Nephron (organoid): ENCODE data around the gene SNX3.

Source experiments
- H3K27ac Mint-ChIP-seq, 3 experiments: 2 replicates each; pipeline ENCODE4 v1.8.0; 2020; ENCODE audit warnings: mixed read lengths in 3 of 3, mild to moderate bottlenecking in 2 of 3, moderate library complexity in 1 of 3
- H3K27me3 Mint-ChIP-seq: 2 replicates; pipeline ENCODE4 v1.8.0; 2021; ENCODE audit warnings: low read depth, mild to moderate bottlenecking, moderate library complexity, mixed read lengths
- H3K36me3 Mint-ChIP-seq: 2 replicates; pipeline ENCODE4 v1.8.0; 2020; ENCODE audit warnings: low read depth, mixed read lengths
- H3K4me1 Mint-ChIP-seq: 2 replicates; pipeline ENCODE4 v1.8.0; 2020; ENCODE audit warnings: mixed read lengths
- H3K4me3 Mint-ChIP-seq, 3 experiments: 2 replicates each; pipeline ENCODE4 v1.8.0; 2020; ENCODE audit warnings: mild to moderate bottlenecking in 3 of 3, mixed read lengths in 3 of 3, moderate library complexity in 2 of 3
- H3K9me3 Mint-ChIP-seq: 2 replicates; pipeline ENCODE4 v1.8.0; 2020; ENCODE audit warnings: mixed read lengths
- CTCF ChIP-seq, 3 experiments: fragments of 200-600 bp; sonication (generic); IDR thresholded peaks; one replicate each; pipeline ENCODE4 v1.5.0; 2021; ENCODE audit warnings: antibody characterized with exemption in 3 of 3; ENCODE audit not compliant: unreplicated experiment in 3 of 3

SNX3 gene

GRCh38 chr6:108166664-108167448 is 94.0 kb downstream of the SNX3 start:
- H3K36me3 Mint-ChIP-seq, result no peaks in the 10 kb centered on the region
- no peak overlapping the region for H3K27ac Mint-ChIP-seq
- peak overlapping the region; percentile 55 to 58 (median 56) for H3K4me3 Mint-ChIP-seq
- peaks cover 36% of the 10 kb centered on the region for H3K4me1 Mint-ChIP-seq
- H3K9me3 Mint-ChIP-seq, result no peaks in the 10 kb centered on the region
- H3K27me3 Mint-ChIP-seq, result peaks cover 100% of the 10 kb centered on the region
- no peak for TF ChIP-seq CTCF (IDR thresholded peaks at IDR 0.05; ENCODE audit: unreplicated experiment in 3 of 3)

GRCh38 chr6:108165714-108166663 is 94.9 kb downstream of the SNX3 start, which contains the start of gene NR2E1:
Gene NR2E1 (plus strand): TSS chr6:108166022. CDS start chr6:108166766, 744 bp downstream.
- Mint-ChIP-seq H3K4me1 (peaks cover 36% of the 10 kb centered on the region), H3K36me3 (no peaks in the 10 kb centered on the region), H3K27me3 (peaks cover 100% of the 10 kb centered on the region), H3K4me3 (peak within 1 kb of the TSS; percentile 46 to 76 (median 58)), H3K9me3 (no peaks in the 10 kb centered on the region), H3K27ac (no peak within 1 kb of the TSS)
- TF ChIP-seq CTCF (IDR thresholded peaks at IDR 0.05; ENCODE audit: unreplicated experiment in 3 of 3), result no peak

- TF ChIP-seq CTCF (IDR thresholded peaks at IDR 0.05; ENCODE audit: unreplicated experiment in 3 of 3), result no peak
- Mint-ChIP-seq H3K36me3 (no peaks in the 10 kb centered on the region), H3K27ac (no peak overlapping the region), H3K4me1 (peaks cover 36% of the 10 kb centered on the region), H3K27me3 (peaks cover 100% of the 10 kb centered on the region), H3K9me3 (no peaks in the 10 kb centered on the region), H3K4me3 (peak overlapping the region; percentile 15 to 47 (median 24))
These were observed 95.8 kb downstream of the SNX3 start for GRCh38 chr6:108164815-108165706.

- H3K4me1 Mint-ChIP-seq, result peaks cover 36% of the 10 kb centered on the region
- no peaks in the 10 kb centered on the region for H3K9me3 Mint-ChIP-seq
- no peak overlapping the region for H3K4me3 Mint-ChIP-seq
- H3K36me3 Mint-ChIP-seq, result no peaks in the 10 kb centered on the region
- peaks cover 100% of the 10 kb centered on the region for H3K27me3 Mint-ChIP-seq
- TF ChIP-seq CTCF (IDR thresholded peaks at IDR 0.05; ENCODE audit: unreplicated experiment in 3 of 3), result no peak
- H3K27ac Mint-ChIP-seq, result no peak overlapping the region
These were observed 96.4 kb downstream of the SNX3 start for GRCh38 chr6:108164543-108164814.

- no peaks in the 10 kb centered on the region for H3K9me3 Mint-ChIP-seq
- H3K27ac Mint-ChIP-seq, result no peak overlapping the region
- H3K27me3 Mint-ChIP-seq, result peaks cover 100% of the 10 kb centered on the region
- peak overlapping the region; percentile 12 to 52 (median 21) for H3K4me3 Mint-ChIP-seq
- no peak for TF ChIP-seq CTCF (IDR thresholded peaks at IDR 0.05; ENCODE audit: unreplicated experiment in 3 of 3)
- H3K36me3 Mint-ChIP-seq, result no peaks in the 10 kb centered on the region
- H3K4me1 Mint-ChIP-seq, result peaks cover 32% of the 10 kb centered on the region
These were observed 96.9 kb downstream of the SNX3 start for GRCh38 chr6:108163644-108164542.
